Measurements from ENCODE around the gene USP17L28.
"Not testable (repeated sequence)": the region's sequence is repeated elsewhere in the genome, so short reads cannot be mapped to it uniquely, and the experiment has no call there.

USP17L28 gene

GRCh38 chr4:9381012-9381534 is 32.4 kb downstream of the USP17L28 start:
- H3K4me1 ChIP-seq (ENCODE audit: control insufficient read depth in 1 of 2, insufficient read depth in 1 of 2, low read depth in 1 of 2, low read length in 1 of 2); H3K36me3 ChIP-seq; H3K9me3 ChIP-seq; H3K27ac ChIP-seq; H3K27me3 ChIP-seq: not testable (repeated sequence)
- peak; percentile 55 for TF ChIP-seq CTCF (IDR thresholded peaks at IDR 0.05)
- peak overlapping the region in 1 of 2 experiments; percentile 41 for H3K4me3 ChIP-seq (ENCODE audit: low read depth in 1 of 2, low read length in 1 of 2)

GRCh38 chr4:9384126-9384525 is 35.4 kb downstream of the USP17L28 start:
- no peaks in the 10 kb centered on the region for H3K36me3 ChIP-seq
- H3K4me1 ChIP-seq (ENCODE audit: control insufficient read depth in 1 of 2, insufficient read depth in 1 of 2, low read depth in 1 of 2, low read length in 1 of 2), result peaks cover 0 to 4% of the 10 kb centered on the region in 2 experiments
- no peak for TF ChIP-seq CTCF (IDR thresholded peaks at IDR 0.05)
- H3K9me3 ChIP-seq, result no peaks in the 10 kb centered on the region
- no peaks in the 10 kb centered on the region for H3K27me3 ChIP-seq
- no peak overlapping the region for H3K27ac ChIP-seq
- H3K4me3 ChIP-seq (ENCODE audit: low read depth in 1 of 2, low read length in 1 of 2), result no peak overlapping the region

GRCh38 chr4:9389001-9389400 is 40.3 kb downstream of the USP17L28 start:
- not testable (repeated sequence) for H3K4me3 ChIP-seq (ENCODE audit: low read depth in 1 of 2, low read length in 1 of 2); H3K4me1 ChIP-seq (ENCODE audit: control insufficient read depth in 1 of 2, insufficient read depth in 1 of 2, low read depth in 1 of 2, low read length in 1 of 2); H3K36me3 ChIP-seq; H3K27me3 ChIP-seq; H3K27ac ChIP-seq; H3K9me3 ChIP-seq

All from neutrophil (primary cell).